HepG2 (cell line): ENCODE measurements around the gene SLC22A23. TPM values are rescaled to one million over a fixed set of nuclear protein-coding genes. Genes with fewer than 3 reads are reported as not detected.

Experiments
- ATAC-seq: fragments of 200-7000 bp; cut with Tn5 transposase; 3 replicates; pipeline ENCODE4 v1.9.1; 2020; ENCODE audit warnings: mild to moderate bottlenecking, moderate library complexity
- BruUV-seq: library from RNA; stranded (reverse); fragments of 400-500 nt; replicated peaks from 2 replicates; lab custom pipeline; 2021; lab: Mats Ljungman, UMichigan
- CTCF ChIA-PET: fragments of 300-600 bp; formaldehyde crosslinking; extraction: SDS; loops from one replicate; lab custom pipeline; 2021; ENCODE audit warnings: low total read pairs, inconsistent platforms, low intra/inter-chr PET ratio; lab: Yijun Ruan, JAX
- POLR2A ChIA-PET: fragments of 350-600 bp; sonication (Branson Sonifier 250); formaldehyde crosslinking; loops from one replicate; lab custom pipeline; 2020; ENCODE audit warnings: antibody characterized with exemption, inconsistent platforms; lab: Yijun Ruan, JAX
- DNase-seq: peaks from one replicate; pipeline ENCODE4 v3.0.0-alpha.2; 2015; ENCODE audit warnings: low spot score
- FAIRE-seq: peaks from 3 replicates; lab custom pipeline; 2011; peaks lifted over from hg19 to GRCh38; lab: Jason Lieb, UNC
- H2AFZ ChIP-seq: one replicate; pipeline ENCODE4 v1.6.1; 2011; ENCODE audit warnings: low read length, inconsistent platforms
- H3K27ac ChIP-seq: fragments of 300-600 bp; 3 replicates; pipeline ENCODE4 v1.8.0; 2011; ENCODE audit warnings: mixed run types, mild to moderate bottlenecking, mixed read lengths, low read length, inconsistent platforms; ENCODE audit not compliant: insufficient read depth; ENCODE audit errors: extremely low read length
- H3K27me3 ChIP-seq, 2 experiments: fragments of 200-600 bp in 1 of 2; 2 replicates in 1 of 2; 3 replicates in 1 of 2; pipeline versions ENCODE4 v1.6.0 to v1.8.0; 2011; ENCODE audit warnings: low read length in 2 of 2, mild to moderate bottlenecking in 2 of 2, moderate library complexity in 2 of 2, inconsistent platforms in 1 of 2; ENCODE audit not compliant: insufficient read depth in 2 of 2, control insufficient read depth in 1 of 2
- H3K36me3 ChIP-seq, 2 experiments: fragments of 200-600 bp in 1 of 2; replicated peaks in 1 of 2; 2 replicates in 1 of 2; 3 replicates in 1 of 2; pipeline versions ENCODE4 v1.5.1 to v1.8.0; 2011; ENCODE audit warnings: low read length in 2 of 2, inconsistent platforms in 1 of 2; ENCODE audit not compliant: insufficient read depth in 2 of 2, control insufficient read depth in 1 of 2
- H3K4me1 ChIP-seq: 2 replicates; pipeline ENCODE4 v1.5.1; 2012; ENCODE audit warnings: low read length, inconsistent platforms; ENCODE audit not compliant: insufficient read depth
- H3K4me2 ChIP-seq: 2 replicates; pipeline ENCODE4 v1.6.0; 2011; ENCODE audit warnings: low read depth, low read length, inconsistent platforms
- H3K4me3 ChIP-seq, 3 experiments: fragments of 200-600 bp in 1 of 3; sonication (generic), shearing (Covaris generic) in 1 of 3; replicated peaks in 1 of 3; 2 replicates each; pipeline ENCODE4 v1.5.1; 2011 to 2016; ENCODE audit warnings: low read length in 3 of 3, inconsistent platforms in 2 of 3, low read depth in 2 of 3, mild to moderate bottlenecking in 2 of 3, control low read depth in 1 of 3, mixed read lengths in 1 of 3; ENCODE audit not compliant: insufficient read depth in 1 of 3
- H3K79me2 ChIP-seq: one replicate; pipeline ENCODE4 v1.6.1; 2011; ENCODE audit warnings: low read length, inconsistent platforms; ENCODE audit not compliant: insufficient read depth
- H3K9ac ChIP-seq: 2 replicates; pipeline ENCODE4 v1.6.0; 2011; ENCODE audit warnings: mild to moderate bottlenecking, low read depth, low read length, inconsistent platforms; ENCODE audit not compliant: insufficient read depth
- H3K9me3 ChIP-seq: 2 replicates; pipeline ENCODE4 v1.5.1; 2012; ENCODE audit warnings: mild to moderate bottlenecking, low read length
- H4K20me1 ChIP-seq: 2 replicates; pipeline ENCODE4 v1.6.0; 2011; ENCODE audit warnings: inconsistent platforms, mild to moderate bottlenecking, low read length, moderate library complexity; ENCODE audit not compliant: insufficient read depth
- BRD4 ChIP-seq: sonication (generic); formaldehyde crosslinking; IDR thresholded peaks from 2 replicates; pipeline ENCODE4 v1.4.0; 2020; ENCODE audit warnings: missing genetic modification reagents
- DNMT1 ChIP-seq: sonication (generic); formaldehyde crosslinking; IDR thresholded peaks from 2 replicates; pipeline ENCODE4 v1.5.1; 2020; ENCODE audit warnings: mild to moderate bottlenecking, missing genetic modification reagents
- EEA1 ChIP-seq: sonication (generic); formaldehyde crosslinking; IDR thresholded peaks from 2 replicates; pipeline ENCODE4 v1.5.1; 2020; ENCODE audit warnings: mild to moderate bottlenecking, missing genetic modification reagents, borderline replicate concordance
- FOXA3 ChIP-seq: IDR thresholded peaks from 2 replicates; pipeline ENCODE4 v1.6.1; 2016; ENCODE audit warnings: missing genetic modification reagents, missing compliant biosample characterization
- MTA1 ChIP-seq: sonication (generic); formaldehyde crosslinking; IDR thresholded peaks from 2 replicates; pipeline ENCODE4 v1.4.0; 2020; ENCODE audit warnings: missing genetic modification reagents, mild to moderate bottlenecking, borderline replicate concordance
- POLR2A ChIP-seq, 2 experiments: IDR thresholded peaks; 2 replicates each; pipeline ENCODE4 v1.6.1; 2011; ENCODE audit warnings: low read depth in 2 of 2, low read length in 2 of 2, mild to moderate bottlenecking in 1 of 2, moderate library complexity in 1 of 2; ENCODE audit not compliant: insufficient read depth in 1 of 2
- RBM22 ChIP-seq: fragments of 200-400 bp; formaldehyde crosslinking; optimal IDR thresholded peaks from 2 replicates; pipeline ENCODE3; 2017; ENCODE audit warnings: mild to moderate bottlenecking, low read length, moderate library complexity
- ZBTB38 ChIP-seq: sonication (generic); formaldehyde crosslinking; IDR thresholded peaks from 2 replicates; pipeline ENCODE4 v1.5.1; 2020; ENCODE audit warnings: mild to moderate bottlenecking, missing genetic modification reagents
- ZC3H13 ChIP-seq: sonication (generic); formaldehyde crosslinking; IDR thresholded peaks from 2 replicates; pipeline ENCODE4 v1.8.1; 2023; ENCODE audit warnings: mild to moderate bottlenecking, missing genetic modification reagents, moderate library complexity
- ZMAT3 ChIP-seq: sonication (generic); formaldehyde crosslinking; conservative IDR thresholded peaks from 2 replicates; pipeline ENCODE4 v1.7.0; 2021; ENCODE audit warnings: missing genetic modification reagents
- ZNF230 ChIP-seq: sonication (generic); formaldehyde crosslinking; IDR thresholded peaks from 2 replicates; pipeline ENCODE4 v1.4.0; 2020; ENCODE audit warnings: mild to moderate bottlenecking, missing genetic modification reagents
- ZNF263 ChIP-seq: sonication (generic); formaldehyde crosslinking; IDR thresholded peaks from 2 replicates; pipeline ENCODE4 v1.4.0; 2020; ENCODE audit warnings: missing genetic modification reagents
- ZNF501 ChIP-seq: sonication (generic); formaldehyde crosslinking; IDR thresholded peaks from 2 replicates; pipeline ENCODE4 v1.5.1; 2020; ENCODE audit warnings: mild to moderate bottlenecking, moderate library complexity, missing genetic modification reagents
- ZNF713 ChIP-seq: sonication (generic); formaldehyde crosslinking; IDR thresholded peaks from 2 replicates; pipeline ENCODE4 v1.4.0; 2020; ENCODE audit warnings: mild to moderate bottlenecking, missing genetic modification reagents
- ZNF780A ChIP-seq: sonication (generic); formaldehyde crosslinking; IDR thresholded peaks from 2 replicates; pipeline ENCODE4 v1.8.0; 2022; ENCODE audit warnings: mild to moderate bottlenecking, missing genetic modification reagents, moderate library complexity
- WGBS: methylation state at CpG from one replicate; pipeline ENCODE4 v1.1.6; 2017; ENCODE audit warnings: low lambda C conversion rate; 5-methylcytosine and 5-hydroxymethylcytosine counted together
- in situ Hi-C: cut with HindIII; loops from 2 replicates; pipeline ENCODE4 v1.10.0; 2017; ENCODE audit warnings: low pct_unique_long_range_greater_than_20kb; ENCODE audit not compliant: extremely low pct_ligation_motif_present
- intact Hi-C: fragments of 100-400 bp; cut with micrococcal nuclease; formaldehyde crosslinking; loops from one replicate; pipeline ENCODE4 v1.10.0; 2022; ENCODE audit not compliant: unreplicated experiment
- polyA plus RNA-seq, 8 experiments: library from polyadenylated mRNA; depleted of rRNA in 3 of 8; stranded (reverse) in 7 of 8; unstranded in 1 of 8; fragments of >200 nt; fragmentation: Illumina TruSeq in 4 of 8; extraction: Trizol in 4 of 8; gene quantifications; 2 replicates each; pipeline versions ENCODE4 v1.2.1 to v1.2.3, GENCODE V29; 2011 to 2016; ENCODE audit warnings: low read depth in 4 of 8, missing spikeins in 1 of 8, mixed read lengths in 1 of 8; ENCODE audit not compliant: insufficient read depth in 1 of 8
- total RNA-seq, 5 experiments: library from RNA; depleted of rRNA; stranded (reverse); fragments of >200 nt; fragmentation: Illumina TruSeq; extraction: Trizol; gene quantifications; 2 replicates each; pipeline ENCODE4 v1.2.3, GENCODE V29; 2016; ENCODE audit warnings: low read depth in 1 of 5
- TF ChIP-seq, protein P1 (sequence below): sonication (generic); formaldehyde crosslinking; IDR thresholded peaks from 2 replicates; pipeline ENCODE4 v1.5.1; 2020; ENCODE audit warnings: mild to moderate bottlenecking, missing genetic modification reagents, moderate library complexity
- TF ChIP-seq, protein P2 (sequence below): sonication (generic); formaldehyde crosslinking; IDR thresholded peaks from 2 replicates; pipeline ENCODE4 v1.4.0; 2020; ENCODE audit warnings: missing genetic modification reagents

The SLC22A23 gene
- total and polyA plus RNA-seq, 2 of the 13 experiments (the other 11 are each of a cell fraction or from before 2014, with no cell fraction given): 11.8 to 17.5 TPM

DNA sequence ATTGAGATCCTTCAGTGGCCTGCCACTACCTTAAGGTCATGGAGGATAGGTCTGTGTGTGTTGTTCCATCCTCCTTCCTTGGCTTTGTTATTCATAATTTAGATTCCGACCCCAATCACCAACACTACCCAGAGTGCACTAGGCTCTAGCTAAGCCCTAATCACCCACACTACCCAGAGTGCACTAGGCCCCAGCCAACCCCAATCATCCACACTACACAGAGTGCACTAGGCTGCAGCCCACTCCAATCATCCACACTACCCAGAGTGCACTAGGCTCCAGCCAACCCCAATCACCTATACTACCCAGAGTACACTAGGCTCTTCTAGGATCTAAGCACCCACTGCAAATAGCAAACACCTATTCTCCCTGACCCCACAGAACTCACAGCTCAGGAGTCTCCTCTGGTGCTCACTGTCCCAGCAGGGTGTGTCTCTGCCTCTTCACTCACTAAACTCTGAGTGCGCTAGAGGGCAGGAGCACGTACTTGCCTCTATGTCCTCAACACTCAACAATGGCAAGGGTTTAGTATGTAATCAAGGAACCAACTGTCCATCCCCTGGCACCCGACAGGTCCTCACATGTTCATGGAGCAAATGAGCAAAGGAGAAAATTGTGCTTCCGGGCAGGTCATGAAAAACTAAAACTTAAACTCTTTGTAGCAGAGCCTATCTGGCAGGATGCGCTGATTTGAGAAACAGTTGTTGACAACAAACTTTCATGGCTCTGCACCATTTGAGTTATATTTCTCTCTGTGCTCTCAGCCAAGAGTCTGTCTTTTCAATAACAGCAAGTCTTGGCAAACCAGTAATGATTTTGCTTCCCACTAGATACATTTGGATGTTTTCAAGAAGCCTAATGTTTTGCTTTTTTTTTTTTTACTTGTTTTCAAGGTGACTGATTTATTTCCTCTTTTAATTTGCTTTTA lies 54.3 kb downstream of the SLC22A23 start:
- no TSS peak for BruUV-seq
- POLR2A ChIA-PET: interaction anchor here (0.8 to 12.5 kb wide), 23 partner anchors 9 to 619 kb away, joined by 3 to 271 read pairs (median 7); partner anchors contain the start of gene SLC22A23
- no peak for DNase-seq
- TF ChIP-seq ZBTB38: peak; percentile 65; the same call in 1 of the 2 replicates
- TF ChIP-seq BRD4 (CRISPR knock-in tag): peak; percentile 67; the same call in 1 of the 2 replicates
- TF ChIP-seq FOXA3 (CRISPR knock-in tag): 0 out of 2 replicates have a peak, but pooled peaks have one; percentile 3
- peak; percentile 57 for TF ChIP-seq RBM22
- peak; percentile 23; the same call in 1 of the 2 replicates for TF ChIP-seq ZNF501 (CRISPR knock-in tag)
- 0 out of 2 replicates have a peak, but pooled peaks have one; percentile 4 for TF ChIP-seq ZNF780A (CRISPR knock-in tag)
- TF ChIP-seq MTA1 (CRISPR knock-in tag): 0 out of 2 replicates have a peak, but pooled peaks have one; percentile 23
- TF ChIP-seq DNMT1 (CRISPR knock-in tag): peak; percentile 52; the same call in 1 of the 2 replicates
- 0 out of 2 replicates have a peak, but pooled peaks have one; percentile 34 for TF ChIP-seq ZNF230
- 0 out of 2 replicates have a peak, but pooled peaks have one; percentile 19 for TF ChIP-seq ZNF713 (CRISPR knock-in tag)
- TF ChIP-seq ZMAT3 (CRISPR knock-in tag): 0 out of 2 replicates have a peak, but pooled peaks have one; percentile 6
- TF ChIP-seq EEA1: no peak
- 0 out of 2 replicates have a peak, but pooled peaks have one; percentile 53 for TF ChIP-seq ZNF263 (CRISPR knock-in tag)
- TF ChIP-seq, protein P1, sequence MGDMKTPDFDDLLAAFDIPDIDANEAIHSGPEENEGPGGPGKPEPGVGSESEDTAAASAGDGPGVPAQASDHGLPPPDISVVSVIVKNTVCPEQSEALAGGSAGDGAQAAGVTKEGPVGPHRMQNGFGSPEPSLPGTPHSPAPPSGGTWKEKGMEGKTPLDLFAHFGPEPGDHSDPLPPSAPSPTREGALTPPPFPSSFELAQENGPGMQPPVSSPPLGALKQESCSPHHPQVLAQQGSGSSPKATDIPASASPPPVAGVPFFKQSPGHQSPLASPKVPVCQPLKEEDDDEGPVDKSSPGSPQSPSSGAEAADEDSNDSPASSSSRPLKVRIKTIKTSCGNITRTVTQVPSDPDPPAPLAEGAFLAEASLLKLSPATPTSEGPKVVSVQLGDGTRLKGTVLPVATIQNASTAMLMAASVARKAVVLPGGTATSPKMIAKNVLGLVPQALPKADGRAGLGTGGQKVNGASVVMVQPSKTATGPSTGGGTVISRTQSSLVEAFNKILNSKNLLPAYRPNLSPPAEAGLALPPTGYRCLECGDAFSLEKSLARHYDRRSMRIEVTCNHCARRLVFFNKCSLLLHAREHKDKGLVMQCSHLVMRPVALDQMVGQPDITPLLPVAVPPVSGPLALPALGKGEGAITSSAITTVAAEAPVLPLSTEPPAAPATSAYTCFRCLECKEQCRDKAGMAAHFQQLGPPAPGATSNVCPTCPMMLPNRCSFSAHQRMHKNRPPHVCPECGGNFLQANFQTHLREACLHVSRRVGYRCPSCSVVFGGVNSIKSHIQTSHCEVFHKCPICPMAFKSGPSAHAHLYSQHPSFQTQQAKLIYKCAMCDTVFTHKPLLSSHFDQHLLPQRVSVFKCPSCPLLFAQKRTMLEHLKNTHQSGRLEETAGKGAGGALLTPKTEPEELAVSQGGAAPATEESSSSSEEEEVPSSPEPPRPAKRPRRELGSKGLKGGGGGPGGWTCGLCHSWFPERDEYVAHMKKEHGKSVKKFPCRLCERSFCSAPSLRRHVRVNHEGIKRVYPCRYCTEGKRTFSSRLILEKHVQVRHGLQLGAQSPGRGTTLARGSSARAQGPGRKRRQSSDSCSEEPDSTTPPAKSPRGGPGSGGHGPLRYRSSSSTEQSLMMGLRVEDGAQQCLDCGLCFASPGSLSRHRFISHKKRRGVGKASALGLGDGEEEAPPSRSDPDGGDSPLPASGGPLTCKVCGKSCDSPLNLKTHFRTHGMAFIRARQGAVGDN: peak; percentile 66
- TF ChIP-seq ZC3H13 (CRISPR knock-in tag): no peak
- TF ChIP-seq, protein P2, sequence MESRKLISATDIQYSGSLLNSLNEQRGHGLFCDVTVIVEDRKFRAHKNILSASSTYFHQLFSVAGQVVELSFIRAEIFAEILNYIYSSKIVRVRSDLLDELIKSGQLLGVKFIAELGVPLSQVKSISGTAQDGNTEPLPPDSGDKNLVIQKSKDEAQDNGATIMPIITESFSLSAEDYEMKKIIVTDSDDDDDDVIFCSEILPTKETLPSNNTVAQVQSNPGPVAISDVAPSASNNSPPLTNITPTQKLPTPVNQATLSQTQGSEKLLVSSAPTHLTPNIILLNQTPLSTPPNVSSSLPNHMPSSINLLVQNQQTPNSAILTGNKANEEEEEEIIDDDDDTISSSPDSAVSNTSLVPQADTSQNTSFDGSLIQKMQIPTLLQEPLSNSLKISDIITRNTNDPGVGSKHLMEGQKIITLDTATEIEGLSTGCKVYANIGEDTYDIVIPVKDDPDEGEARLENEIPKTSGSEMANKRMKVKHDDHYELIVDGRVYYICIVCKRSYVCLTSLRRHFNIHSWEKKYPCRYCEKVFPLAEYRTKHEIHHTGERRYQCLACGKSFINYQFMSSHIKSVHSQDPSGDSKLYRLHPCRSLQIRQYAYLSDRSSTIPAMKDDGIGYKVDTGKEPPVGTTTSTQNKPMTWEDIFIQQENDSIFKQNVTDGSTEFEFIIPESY (CRISPR knock-in tag): peak; percentile 83
- TF ChIP-seq POLR2A (IDR thresholded peaks at IDR 0.05; ENCODE audit: insufficient read depth in 1 of 2, low read depth in 2 of 2, low read length in 2 of 2): 0 out of 4 replicates have a peak, but pooled peaks of 1 of the 2 experiments have one; percentile 18

More for the DNA sequence above, 54.3 kb downstream of the SLC22A23 start:
- peak overlapping the region; percentile 31 for H3K4me2 ChIP-seq
- no peaks in the 10 kb centered on the region for H3K27me3 ChIP-seq
- no peaks in the 10 kb centered on the region for H4K20me1 ChIP-seq
- ATAC-seq (peak; percentile 12), FAIRE-seq (no peak)
- in situ Hi-C loops (no loop called here), intact Hi-C loops (loop anchor here (1.0 kb wide), 2 partner anchors 22 to 46 kb away; no protein-coding TSS in a partner anchor)
- no peak overlapping the region for H2AFZ ChIP-seq
- H3K9me3 ChIP-seq: no peaks in the 10 kb centered on the region
- H3K4me3 ChIP-seq: peak overlapping the region in 1 of 3 experiments; percentile 4; a peak in 1 of 6 replicates
- peaks cover 0 to 12% of the 10 kb centered on the region in 2 experiments; a peak in 4 of 5 replicates for H3K36me3 ChIP-seq
- CTCF ChIA-PET: interaction anchor here (0.8 kb wide), 1 partner anchor 108 kb away, joined by 3 read pairs; no protein-coding TSS in a partner anchor
- peaks cover 82% of the 10 kb centered on the region for H3K79me2 ChIP-seq
- peak overlapping the region; percentile 35; the same call in 1 of the 2 replicates for H3K9ac ChIP-seq
- H3K27ac ChIP-seq: peak overlapping the region; percentile 84
- WGBS: 91% methylated on average over 6 of the region's 6 CpGs
- H3K4me1 ChIP-seq: peaks cover 100% of the 10 kb centered on the region
